Lung (tissue), 12 donors: ENCODE measurements around the gene MED27. TPM values are rescaled to one million over a fixed set of nuclear protein-coding genes. Genes with fewer than 3 reads are reported as not detected.
"Not testable (repeated sequence)": the region's sequence is repeated elsewhere in the genome, so short reads cannot be mapped to it uniquely, and the experiment has no call there.

Experiments used
- ATAC-seq: fragments of 200-7000 bp; cut with Tn5 transposase; one replicate; pipeline ENCODE4 v1.9.1; 2020; ENCODE audit warnings: moderate number of reproducible peaks; ENCODE audit not compliant: insufficient read depth, low FRiP score
- DNase-seq, 3 donors: peaks; one replicate each; pipeline ENCODE4 v3.0.0-alpha.2; 2013 to 2017
- H3K27ac ChIP-seq, 2 donors: one replicate each; pipeline ENCODE4 v1.5.1; 2013; ENCODE audit warnings: mild to moderate bottlenecking in 2 of 2, moderate library complexity in 2 of 2, control low read depth in 1 of 2, inconsistent platforms in 1 of 2, low read depth in 1 of 2, low read length in 1 of 2
- H3K27me3 ChIP-seq, 3 donors: one replicate each; pipeline ENCODE4 v1.5.1; 2013; ENCODE audit warnings: low read length in 2 of 3; ENCODE audit not compliant: control insufficient read depth in 3 of 3, insufficient read depth in 3 of 3
- H3K36me3 ChIP-seq, 4 donors: one replicate each; pipeline ENCODE4 v1.5.1; 2013; ENCODE audit warnings: low read length in 4 of 4, mild to moderate bottlenecking in 1 of 4, moderate library complexity in 1 of 4; ENCODE audit not compliant: control insufficient read depth in 4 of 4, insufficient read depth in 4 of 4
- H3K4me1 ChIP-seq, 5 donors: one replicate each; pipeline ENCODE4 v1.5.1; 2013; ENCODE audit warnings: low read length in 5 of 5, mild to moderate bottlenecking in 2 of 5, moderate library complexity in 1 of 5; ENCODE audit not compliant: control insufficient read depth in 5 of 5, insufficient read depth in 5 of 5
- H3K4me3 ChIP-seq: one replicate; pipeline ENCODE4 v1.5.1; 2013; ENCODE audit warnings: mild to moderate bottlenecking, control low read depth, moderate library complexity
- H3K9ac ChIP-seq, 2 donors: one replicate each; pipeline ENCODE4 v1.5.1; 2013; ENCODE audit warnings: low read length in 2 of 2, control low read depth in 1 of 2; ENCODE audit not compliant: insufficient read depth in 1 of 2
- H3K9me3 ChIP-seq, 4 donors: one replicate each; pipeline ENCODE4 v1.5.1; 2013; ENCODE audit warnings: low read length in 3 of 4, mild to moderate bottlenecking in 1 of 4, moderate library complexity in 1 of 4; ENCODE audit not compliant: control insufficient read depth in 4 of 4, insufficient read depth in 3 of 4
- CTCF ChIP-seq: IDR thresholded peaks from 2 replicates; pipeline ENCODE4 v1.5.1; 2012; ENCODE audit warnings: mild to moderate bottlenecking; ENCODE audit errors: control extremely low read depth, extremely low read depth
- WGBS, 2 donors: extraction: QIAGEN DNeasy Blood & Tissue Kit; methylation state at CpG; one replicate each; pipeline ENCODE4 v1.1.7; 2013; 5-methylcytosine and 5-hydroxymethylcytosine counted together
- polyA plus RNA-seq, 2 donors: library from polyadenylated mRNA; stranded (reverse); fragments of 200-250 nt; gene quantifications; one replicate each; pipeline ENCODE4 v1.2.1, GENCODE V29; 2013
- total RNA-seq, 2 donors: library from RNA; depleted of rRNA in 1 of 2; stranded (reverse); fragments of >200 nt in 1 of 2; gene quantifications; one replicate each; pipeline ENCODE4 v1.2.1, GENCODE V29; 2014 to 2021
- donor health status: control.
- donor health status: control.
- donor health status: Bipolar disorder and iron deficiency.
- donor health status: healthy.
- donor health status: DM: yes; HTN: yes; CAD: no.

The MED27 gene
- total and polyA plus RNA-seq, 4 donors, result 9.8 to 22.3 (median 16.7) TPM

DNA sequence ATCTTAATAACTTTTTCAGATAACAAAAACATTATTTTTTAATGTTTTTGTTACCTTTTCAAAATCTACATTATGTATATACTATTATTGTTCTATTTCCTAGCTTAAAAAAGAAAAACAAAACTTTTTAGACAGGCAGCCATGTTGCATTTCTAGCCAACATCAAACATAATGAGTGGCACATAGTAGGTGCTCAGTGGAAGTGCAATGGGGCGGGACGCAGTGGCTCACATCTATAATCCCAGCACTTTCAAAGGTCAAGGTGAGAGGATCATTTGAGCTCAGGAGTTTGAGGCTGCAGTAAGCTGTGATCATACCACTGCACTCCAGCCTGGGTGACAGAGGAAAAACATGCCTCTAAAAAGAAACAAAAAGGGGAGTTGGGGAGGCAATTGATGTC is 68.4 kb downstream of the MED27 start:
- no peak for ATAC-seq
- H3K36me3 ChIP-seq, result peaks cover 0 to 4% (median 4%) of the 10 kb centered on the region in 4 donors
- no peak overlapping the region for H3K4me3 ChIP-seq
- no peaks in the 10 kb centered on the region for H3K27me3 ChIP-seq
- TF ChIP-seq CTCF, result no peak
- no peak for DNase-seq
- H3K4me1 ChIP-seq, result peaks cover 0 to 13% (median 6%) of the 10 kb centered on the region in 5 donors
- no peak overlapping the region for H3K9ac ChIP-seq
- H3K9me3 ChIP-seq, result no peaks in the 10 kb centered on the region
- 98 to 99% methylated on average over 2 of the region's 2 CpGs for WGBS, 2 donors
- no peak overlapping the region for H3K27ac ChIP-seq

- H3K27ac ChIP-seq, H3K27me3 ChIP-seq, ATAC-seq, H3K36me3 ChIP-seq, H3K9me3 ChIP-seq, DNase-seq, H3K9ac ChIP-seq, H3K4me3 ChIP-seq: not testable (repeated sequence)
- peaks cover 0 to 13% (median 6%) of the 10 kb centered on the region in 5 donors for H3K4me1 ChIP-seq
- 71 to 85% methylated on average over 2 of the region's 2 CpGs for WGBS, 2 donors
Observed at GRCh38 chr9:132010201-132010600, 69.5 kb downstream of the MED27 start.

- Histone ChIP-seq H3K9me3 (no peaks in the 10 kb centered on the region), H3K4me3 (no peak overlapping the region), H3K27me3 (no peaks in the 10 kb centered on the region), H3K36me3 (peaks cover 0 to 4% (median 4%) of the 10 kb centered on the region in 4 donors), H3K27ac (no peak overlapping the region), H3K4me1 (peaks cover 0 to 13% (median 6%) of the 10 kb centered on the region in 5 donors), H3K9ac (no peak overlapping the region)
- TF ChIP-seq CTCF, result no peak
- DNase-seq, result no peak
- no peak for ATAC-seq
- 90% methylated on average over 12 of the region's 12 CpGs for WGBS, 2 donors
Observed at GRCh38 chr9:132008855-132009812, 70.5 kb downstream of the MED27 start.

DNA sequence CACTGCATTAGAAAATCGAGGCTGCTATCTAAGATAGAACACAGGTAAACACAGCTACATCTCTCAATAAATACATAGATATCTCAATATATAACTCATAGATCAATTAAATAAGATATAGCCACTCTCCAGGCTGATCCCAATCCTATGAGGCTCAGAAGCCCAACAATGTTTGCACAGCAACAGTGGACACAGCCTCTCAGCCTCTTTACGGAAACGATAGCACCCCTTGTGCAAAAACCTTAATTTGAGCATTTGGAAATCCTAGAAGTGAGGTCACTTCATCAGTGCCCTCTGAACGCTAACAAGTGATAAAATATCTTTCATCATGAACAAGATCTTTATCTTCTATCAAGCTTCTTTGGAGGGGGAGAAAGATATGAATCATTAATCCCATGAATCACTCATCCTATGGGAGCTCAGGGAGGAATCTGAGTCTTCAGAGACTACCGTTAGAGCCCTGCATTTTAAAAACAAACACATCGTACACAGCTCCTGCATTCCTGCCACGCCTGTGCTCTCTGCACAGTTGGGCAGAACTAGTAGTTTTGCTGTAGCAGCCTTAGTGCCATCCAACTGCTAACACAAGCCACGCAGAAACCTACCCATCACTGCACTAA is 71.4 kb downstream of the MED27 start:
- WGBS, 2 donors, result 71 to 77% methylated on average over 8 of the region's 8 CpGs
- no peak for TF ChIP-seq CTCF
- ATAC-seq (no peak), DNase-seq (no peak)
- no peak overlapping the region for H3K9ac ChIP-seq
- no peaks in the 10 kb centered on the region for H3K27me3 ChIP-seq
- H3K4me3 ChIP-seq, result no peak overlapping the region
- H3K36me3 ChIP-seq, result peaks cover 0 to 4% (median 4%) of the 10 kb centered on the region in 4 donors
- H3K9me3 ChIP-seq, result no peaks in the 10 kb centered on the region
- no peak overlapping the region for H3K27ac ChIP-seq
- H3K4me1 ChIP-seq, result peaks cover 0 to 13% (median 6%) of the 10 kb centered on the region in 5 donors
